Smooth muscle cell of the brain vasculature (primary cell): ENCODE data around the gene CPNE7.
A peak's percentile ranks its signal among the peaks of the same experiment; 100 is the strongest.
"Not testable (repeated sequence)": the region's sequence is repeated elsewhere in the genome, so short reads cannot be mapped to it uniquely, and the experiment has no call there.

Experiments used
- DNase-seq: peaks from one replicate; pipeline ENCODE4 v3.0.0-alpha.2; 2012; ENCODE audit warnings: low read depth, low spot score

CPNE7 gene

GRCh38 chr16:89565506-89566372, 9.8 kb upstream of the CPNE7 start:
- no peak for DNase-seq

GRCh38 chr16:89567656-89568594, 7.6 kb upstream of the CPNE7 start:
- DNase-seq = no peak

GRCh38 chr16:89569506-89570341, 5.8 kb upstream of the CPNE7 start:
- no peak for DNase-seq

- no peak for DNase-seq
These were observed 5.1 kb upstream of the CPNE7 start for GRCh38 chr16:89570342-89570923.

GRCh38 chr16:89570983-89571598, 4.5 kb upstream of the CPNE7 start:
- DNase-seq = not testable (repeated sequence)

- DNase-seq = no peak
These were observed 3.9 kb upstream of the CPNE7 start for GRCh38 chr16:89571636-89572035.

- DNase-seq = no peak
These were observed 3.5 kb upstream of the CPNE7 start for GRCh38 chr16:89572073-89572484.

GRCh38 chr16:89572485-89573205, 2.9 kb upstream of the CPNE7 start:
- DNase-seq = no peak

- no peak for DNase-seq
These were observed 1.5 kb upstream of the CPNE7 start for GRCh38 chr16:89573826-89574680.

GRCh38 chr16:89574681-89575246, 794 bp upstream of the CPNE7 start:
- DNase-seq = no peak

GRCh38 chr16:89576153-89577054, 846 bp downstream of the CPNE7 start:
- DNase-seq = no peak

- no peak for DNase-seq
These were observed 1.6 kb downstream of the CPNE7 start for GRCh38 chr16:89577055-89577759.

GRCh38 chr16:89579351-89579750, 3.8 kb downstream of the CPNE7 start:
- no peak for DNase-seq

GRCh38 chr16:89581045-89581695, 5.6 kb downstream of the CPNE7 start:
- peak; percentile 89 for DNase-seq

GRCh38 chr16:89581861-89582563, 6.5 kb downstream of the CPNE7 start:
- DNase-seq = peak; percentile 58
